HG02798 (cell line): ENCODE measurements around the gene HADHB.
"Not testable (repeated sequence)": the region's sequence is repeated elsewhere in the genome, so short reads cannot be mapped to it uniquely, and the experiment has no call there.

Experiments used
- ATAC-seq: cut with Tn5 transposase; IDR thresholded peaks from one replicate; pipeline ENCODE4 v1.9.1; 2021; ENCODE audit warnings: mild to moderate bottlenecking; ENCODE audit not compliant: unreplicated experiment, poor library complexity

The HADHB gene

DNA sequence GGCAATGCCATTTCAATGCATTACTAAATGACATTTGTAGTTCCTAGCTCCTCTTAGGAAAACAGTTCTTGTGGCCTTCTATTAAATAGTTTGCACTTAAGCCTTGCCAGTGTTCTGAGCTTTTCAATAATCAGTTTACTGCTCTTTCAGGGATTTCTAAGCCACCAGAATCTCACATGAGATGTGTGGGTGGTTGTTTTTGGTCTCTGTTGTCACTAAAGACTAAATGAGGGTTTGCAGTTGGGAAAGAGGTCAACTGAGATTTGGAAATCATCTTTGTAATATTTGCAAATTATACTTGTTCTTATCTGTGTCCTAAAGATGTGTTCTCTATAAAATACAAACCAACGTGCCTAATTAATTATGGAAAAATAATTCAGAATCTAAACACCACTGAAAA, 45.3 kb downstream of the HADHB start:
- no peak for ATAC-seq

DNA sequence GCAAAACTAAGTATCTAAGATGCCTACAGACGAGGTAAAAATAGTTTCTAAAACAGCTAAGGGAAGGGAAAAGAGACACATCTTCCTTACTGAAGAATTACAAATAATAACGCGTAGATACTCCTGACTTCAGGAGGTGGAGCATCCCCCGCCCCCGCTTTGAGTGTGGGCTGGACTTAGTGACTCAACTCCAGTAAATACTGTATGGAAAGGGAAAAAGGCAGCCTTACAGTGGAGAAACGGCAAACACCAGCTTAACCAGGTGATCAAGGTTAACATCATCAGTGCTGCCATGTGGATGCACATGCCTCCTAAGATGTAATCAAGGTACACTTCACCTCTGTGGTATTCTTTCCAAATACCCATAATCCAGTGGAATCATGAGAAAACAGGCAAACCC, 47.9 kb downstream of the HADHB start:
- ATAC-seq, result no peak

DNA sequence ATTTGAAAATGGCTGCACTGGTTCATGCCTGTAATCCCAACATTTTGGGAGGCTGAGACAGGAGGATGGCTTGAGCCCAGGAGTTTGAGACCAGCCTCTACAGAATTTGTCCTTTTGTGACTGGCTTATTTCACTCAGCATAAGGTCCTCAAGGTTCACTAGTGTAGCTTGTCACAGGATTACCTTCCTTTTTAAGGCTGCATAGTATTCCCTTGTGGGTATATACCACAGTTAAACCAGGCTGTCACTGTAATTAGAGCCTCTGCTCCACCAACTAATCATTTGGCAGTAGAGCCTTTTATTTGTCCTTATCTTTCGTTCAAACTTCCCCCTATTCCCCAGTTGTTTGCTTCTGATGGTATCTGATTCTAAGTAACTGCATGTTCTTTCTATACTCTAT, 50.8 kb downstream of the HADHB start:
- no peak for ATAC-seq

DNA sequence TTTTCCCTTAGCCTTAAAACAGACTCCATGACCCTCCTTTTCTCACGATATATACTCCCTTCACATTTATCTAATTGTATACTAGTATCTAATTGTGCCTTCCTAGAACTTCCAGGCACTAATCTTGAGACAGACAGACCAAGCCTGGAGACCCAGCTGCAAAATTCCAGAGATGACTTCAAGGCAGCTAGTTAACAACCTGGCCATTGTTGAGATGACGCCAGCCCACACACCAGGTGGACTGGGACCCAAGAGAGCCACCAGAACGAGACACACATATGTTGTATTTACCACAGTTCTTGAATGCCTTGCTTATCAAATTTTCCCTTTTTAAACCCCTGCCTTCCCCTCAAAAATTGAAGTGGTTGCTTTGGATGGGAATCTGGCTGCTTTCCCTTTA, 52.3 kb downstream of the HADHB start:
- ATAC-seq, result no peak

DNA sequence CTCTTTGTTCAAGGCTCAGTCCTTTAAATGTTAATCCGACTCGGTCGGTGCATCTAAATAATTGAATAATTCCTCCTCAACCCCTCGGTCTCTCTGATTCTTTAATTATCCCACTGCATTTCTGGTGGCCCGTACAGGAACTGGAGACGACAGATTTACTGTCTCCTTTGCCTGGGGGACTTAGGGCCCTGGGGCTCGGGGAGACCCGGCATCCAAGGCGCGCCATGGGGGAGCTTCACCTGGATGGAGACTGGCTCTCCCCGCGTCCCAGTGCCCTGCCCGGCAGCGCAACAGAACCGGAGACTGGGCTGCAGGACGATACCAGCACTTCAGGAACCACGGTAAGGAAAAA, 53.5 kb downstream of the HADHB start:
- no peak for ATAC-seq

DNA sequence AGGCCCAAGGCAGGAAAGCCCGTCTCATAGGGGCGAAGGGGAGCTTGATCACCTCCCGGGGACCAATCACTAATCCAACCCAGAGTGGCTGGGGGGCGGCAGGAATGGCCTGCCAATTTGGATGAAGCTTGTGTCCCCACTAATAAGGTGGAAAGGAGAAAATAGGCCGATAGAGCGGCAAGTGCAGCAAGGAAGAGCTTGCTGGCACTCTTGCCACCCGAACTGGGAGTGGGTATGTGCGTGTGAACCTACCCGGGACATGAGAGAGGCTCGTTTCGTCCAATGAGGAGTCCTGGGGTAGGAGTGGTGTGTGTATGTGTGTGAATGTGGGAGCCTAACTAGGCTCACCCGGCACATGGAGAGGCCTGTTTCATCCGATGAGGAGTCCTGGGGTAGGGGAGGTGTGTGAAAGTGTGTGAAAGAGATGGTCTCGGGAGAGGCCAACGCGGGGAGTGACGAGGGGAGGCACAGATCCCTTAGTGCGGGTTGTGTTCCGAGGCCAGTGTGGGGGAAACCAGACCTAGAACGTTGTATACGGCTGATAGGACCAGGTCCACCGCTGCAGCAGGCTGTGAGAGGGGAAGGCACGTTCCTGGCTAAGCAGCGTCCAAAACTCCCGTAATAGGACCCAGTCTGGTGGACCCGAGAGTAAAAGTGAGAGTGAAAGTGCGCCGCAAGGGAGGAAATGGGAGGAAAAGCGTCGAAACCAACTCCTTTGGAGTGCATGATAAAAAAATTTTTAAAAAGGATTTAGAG, 54.1 kb downstream of the HADHB start:
- ATAC-seq, result no peak

DNA sequence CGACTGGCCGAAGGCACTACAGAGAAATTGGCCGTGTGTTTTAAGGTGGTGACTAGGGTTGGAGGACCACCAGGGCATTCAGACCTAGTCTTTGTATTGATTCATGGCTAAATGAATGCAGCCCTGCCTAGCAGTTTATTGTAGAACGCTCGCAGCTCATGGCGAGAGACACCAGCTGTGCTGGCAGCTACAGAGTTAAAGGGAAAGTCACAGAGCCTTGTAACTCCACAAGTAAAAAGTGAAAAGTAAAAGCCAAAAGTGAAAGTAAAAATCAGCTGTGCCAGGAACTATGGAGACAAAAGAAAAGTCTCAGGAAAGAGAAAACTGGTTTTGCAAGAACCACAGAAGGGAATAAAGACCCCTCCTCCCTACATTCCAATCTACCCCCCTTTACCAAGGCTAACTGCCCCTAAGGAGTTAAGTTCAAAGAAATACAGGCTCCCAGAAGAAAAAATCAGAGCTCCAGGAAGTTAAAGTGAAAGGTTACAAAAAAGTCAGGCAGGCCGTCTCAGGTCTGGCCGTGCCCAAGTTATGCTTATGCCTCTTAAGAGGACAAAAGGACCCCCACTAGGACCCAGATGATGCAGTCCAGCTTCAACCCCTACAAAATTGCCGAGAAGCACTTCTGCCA, 54.8 kb downstream of the HADHB start:
- ATAC-seq, result no peak

DNA sequence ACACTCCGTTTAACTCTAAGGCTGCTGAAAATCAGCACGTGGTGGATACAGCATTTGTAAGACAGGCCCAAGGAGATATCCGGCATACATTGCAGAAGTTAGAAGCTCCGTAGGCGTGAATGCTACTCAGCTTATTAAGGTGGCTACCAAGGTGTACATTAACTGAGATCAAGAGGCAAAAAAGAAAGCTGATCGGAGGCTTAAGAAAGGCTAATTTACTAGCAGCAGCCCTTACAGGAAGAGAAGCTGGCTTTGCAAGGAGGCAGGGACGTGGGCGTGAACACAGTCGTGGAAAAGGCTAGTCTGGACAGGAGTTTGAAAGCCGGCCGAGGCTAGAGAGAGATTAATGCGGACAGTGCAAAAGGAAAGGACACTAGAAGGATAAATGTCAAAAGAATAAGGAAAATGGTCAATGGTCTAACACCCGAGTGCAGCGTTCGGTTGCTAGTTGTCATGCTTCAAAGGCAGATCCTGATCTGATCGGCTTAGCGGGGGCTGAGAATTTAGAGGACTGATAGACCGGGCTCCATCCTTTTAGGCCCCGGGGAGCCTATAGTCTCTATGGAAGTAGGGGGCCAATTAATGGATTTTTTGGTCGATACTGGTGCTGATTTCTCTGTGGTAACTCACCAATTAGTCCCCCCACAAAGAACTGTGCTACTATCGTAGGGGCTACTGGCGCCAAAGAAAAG, 55.6 kb downstream of the HADHB start:
- ATAC-seq, result no peak

DNA sequence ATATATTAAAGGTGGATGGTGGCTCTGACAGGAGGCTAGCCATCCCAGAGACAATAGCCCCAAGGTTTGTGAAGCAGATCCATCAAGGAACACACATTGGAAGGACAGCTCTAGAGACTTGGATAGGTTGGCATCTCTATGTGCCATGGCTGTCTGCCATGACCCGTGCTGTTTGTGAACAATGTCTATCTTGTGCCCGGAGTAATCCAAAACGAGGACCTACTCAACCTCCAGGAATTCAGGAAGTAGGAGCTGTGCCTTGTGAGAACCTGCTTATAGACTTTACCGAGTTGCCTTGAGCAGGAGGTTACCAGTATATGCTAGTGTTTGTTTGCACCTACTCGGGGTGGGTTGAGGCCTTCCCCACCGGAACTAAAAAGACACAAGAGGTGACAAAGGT, 58.1 kb downstream of the HADHB start:
- no peak for ATAC-seq

DNA sequence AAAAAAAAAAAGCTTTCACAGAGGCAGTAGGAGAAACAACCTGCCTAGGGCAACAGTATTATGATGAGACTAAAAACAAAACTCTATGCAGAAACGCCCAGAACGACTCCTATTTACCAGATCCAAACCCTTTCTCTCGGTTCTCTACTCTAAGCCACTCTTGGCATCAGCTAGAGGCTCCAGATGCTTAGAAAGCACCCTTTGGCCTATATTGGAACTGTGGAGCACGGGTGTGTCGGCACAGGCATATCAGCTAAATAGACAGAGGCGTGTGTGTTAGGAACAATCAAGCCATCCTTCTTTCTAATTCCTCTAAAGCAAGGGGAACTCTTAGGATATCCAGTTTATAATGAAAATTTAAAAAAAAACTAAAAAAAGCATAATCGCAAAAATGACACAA, 60.4 kb downstream of the HADHB start:
- not testable (repeated sequence) for ATAC-seq

DNA sequence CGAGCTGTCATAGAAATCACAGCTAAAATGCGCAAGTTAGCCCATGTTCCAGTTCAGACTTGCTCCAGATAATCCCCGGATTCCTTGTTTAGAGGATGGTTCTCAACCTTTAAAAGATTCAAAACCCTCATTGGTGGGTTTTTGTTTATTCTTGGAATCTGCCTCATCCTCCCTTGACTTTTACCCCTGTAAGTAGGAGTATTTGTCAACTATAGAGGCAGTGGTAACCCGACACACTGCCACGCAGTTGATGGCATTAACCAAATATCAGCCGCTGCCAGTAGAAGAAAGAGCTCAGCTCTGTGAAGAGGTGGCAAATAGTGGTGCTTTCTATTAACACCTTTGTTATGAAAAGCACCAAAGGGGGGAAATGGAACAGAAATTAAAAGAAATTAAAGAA, 60.8 kb downstream of the HADHB start:
- ATAC-seq, result no peak

DNA sequence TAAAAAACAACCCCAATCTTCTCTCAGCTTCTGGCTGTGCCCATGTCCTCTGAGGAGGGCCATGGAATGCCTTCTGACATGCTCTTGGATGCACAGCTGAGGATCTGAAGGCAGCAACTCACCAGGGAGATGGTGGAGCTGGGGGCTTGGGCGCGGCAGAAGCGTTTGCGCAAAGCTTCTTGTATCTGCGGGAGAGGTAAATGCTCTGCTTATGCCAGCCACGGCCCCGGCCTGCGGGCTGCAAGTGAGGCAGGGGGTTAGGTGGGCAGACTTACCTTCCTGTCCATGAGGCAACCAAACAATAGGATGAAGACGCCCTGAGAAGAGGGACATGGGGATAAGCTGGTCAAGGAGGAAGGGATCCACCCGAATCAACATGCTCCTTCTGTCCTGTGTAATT, 65.2 kb downstream of the HADHB start:
- no peak for ATAC-seq

DNA sequence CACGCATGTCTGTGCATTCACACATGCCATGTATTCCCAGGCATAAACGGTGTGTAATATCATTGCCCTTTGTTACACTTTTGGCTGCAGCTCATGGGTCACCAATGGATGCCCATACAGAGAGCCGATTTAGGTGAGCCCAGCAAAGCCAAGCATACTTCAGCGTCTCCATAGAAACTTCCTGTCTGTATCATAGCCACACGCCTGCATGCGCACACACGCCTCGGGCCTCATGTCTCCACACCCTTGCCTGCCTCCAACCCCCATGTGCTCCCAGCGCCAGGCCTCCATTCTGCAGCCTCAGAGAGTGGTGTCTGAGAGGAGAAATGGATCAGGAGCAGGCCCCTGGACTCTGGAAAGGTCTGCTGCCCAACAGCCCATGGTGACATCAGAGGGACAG, 67.7 kb downstream of the HADHB start:
- ATAC-seq, result no peak

DNA sequence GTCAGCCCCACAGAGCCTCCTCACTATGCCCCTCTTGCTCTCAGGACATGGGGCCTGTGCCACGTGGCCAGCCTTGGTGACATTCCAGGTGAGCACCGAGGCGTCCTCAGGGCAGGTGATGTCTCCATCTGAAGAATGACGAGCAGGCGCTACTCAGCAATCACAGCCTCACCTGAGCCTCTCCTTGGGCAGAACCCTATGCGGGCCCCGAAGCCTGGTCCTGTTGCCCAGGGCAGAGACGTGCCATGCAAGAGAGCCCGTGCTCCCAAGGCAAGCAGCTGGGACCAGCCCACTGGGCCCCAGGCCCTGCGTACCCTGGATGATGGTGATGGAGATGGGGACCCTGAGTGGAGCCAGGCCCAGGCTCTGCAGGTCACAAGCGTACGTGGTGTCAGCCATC, 68.7 kb downstream of the HADHB start:
- no peak for ATAC-seq

DNA sequence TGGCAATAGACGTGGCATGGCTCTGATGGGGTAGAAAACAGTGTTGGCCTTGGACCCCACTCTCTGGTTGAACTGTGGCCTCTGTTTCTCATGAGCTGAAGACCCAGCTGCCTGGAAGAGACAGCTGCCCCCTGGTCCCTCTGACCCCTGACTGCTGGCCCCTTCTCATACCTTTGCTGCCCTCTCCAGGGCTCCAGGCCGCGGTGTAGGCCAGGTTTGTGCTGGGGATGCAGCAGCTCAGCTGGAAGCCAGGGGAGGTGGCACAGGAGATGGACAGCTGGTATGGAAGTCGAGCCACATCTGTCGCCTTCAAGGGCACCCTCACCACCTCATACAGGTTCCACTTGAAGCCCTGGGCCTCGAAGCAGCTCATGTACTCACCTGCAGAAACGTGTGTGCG, 69.5 kb downstream of the HADHB start:
- ATAC-seq, result no peak

DNA sequence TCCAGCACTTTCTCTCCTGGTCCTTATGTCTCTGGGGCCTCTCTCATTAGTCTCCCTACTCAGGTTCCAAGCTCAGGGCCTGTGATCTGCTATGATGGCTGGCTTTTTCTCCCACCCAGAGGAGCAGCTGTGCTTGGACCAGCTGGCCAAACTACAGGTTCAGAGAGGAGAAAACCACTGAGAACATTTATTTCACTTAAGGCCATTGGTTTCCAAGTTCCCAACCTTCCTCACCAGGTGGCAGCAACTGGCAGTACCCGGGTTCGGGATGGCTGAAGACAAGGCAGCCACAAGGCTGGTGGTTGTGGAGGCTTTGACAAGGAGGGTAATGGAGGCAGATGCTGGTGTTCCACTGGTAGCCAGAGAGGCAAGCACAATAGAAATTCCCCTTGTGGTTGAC, 71.3 kb downstream of the HADHB start:
- no peak for ATAC-seq

DNA sequence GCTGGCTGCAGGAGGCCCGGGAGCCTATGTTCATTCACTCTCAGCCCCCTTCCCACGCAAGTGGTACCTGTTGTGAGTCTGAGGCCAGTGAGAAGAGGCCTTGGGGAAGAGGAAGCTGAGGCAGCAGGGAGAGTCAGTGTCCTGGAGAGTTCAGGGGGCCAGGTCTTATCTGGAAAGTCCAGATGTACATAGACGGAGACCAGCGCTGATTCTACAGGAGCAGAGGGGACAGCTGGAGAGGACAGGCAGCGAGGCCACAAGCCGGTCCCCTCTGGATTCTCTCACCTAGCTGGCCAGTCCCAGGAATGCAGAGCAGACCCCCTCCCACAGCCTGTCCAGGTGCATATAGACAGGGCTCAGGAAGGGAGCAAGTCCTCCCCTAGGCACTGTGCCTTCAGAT, 72.1 kb downstream of the HADHB start:
- ATAC-seq, result no peak

DNA sequence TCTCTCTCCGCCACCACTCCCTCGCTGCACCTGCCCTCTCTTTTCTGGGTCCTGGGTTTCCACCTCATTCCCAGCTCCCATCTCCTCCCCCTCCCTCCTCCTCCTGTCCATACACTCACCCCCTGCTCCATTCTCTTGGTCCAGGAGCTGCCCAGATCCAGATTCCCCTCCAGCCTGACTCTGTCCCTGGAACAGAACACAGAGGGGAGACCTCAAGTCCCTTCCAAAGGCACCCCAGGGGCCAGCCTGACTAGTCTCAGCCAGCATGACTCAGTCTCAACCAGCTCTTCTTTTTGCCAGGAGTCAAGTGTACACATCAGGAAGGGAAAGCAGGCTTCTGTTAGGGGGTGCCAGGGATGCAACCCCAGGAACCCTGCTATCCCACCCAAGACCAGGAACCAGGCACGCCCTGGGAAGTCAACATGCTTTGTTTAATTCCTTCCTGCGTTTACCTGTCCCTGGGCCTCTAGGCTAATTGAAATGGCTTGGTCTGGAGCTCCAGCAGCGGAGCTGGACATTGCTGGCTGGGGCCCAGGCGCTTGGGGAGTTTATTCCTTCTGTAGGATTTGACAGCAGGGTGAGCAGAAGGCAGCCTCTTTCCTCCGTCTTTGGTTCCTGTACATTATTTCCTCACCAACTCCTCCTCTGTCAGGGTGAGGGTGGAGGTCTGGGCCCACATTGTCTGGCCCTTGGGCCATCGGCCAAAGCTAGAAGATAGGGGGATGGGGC, 72.8 kb downstream of the HADHB start:
- no peak for ATAC-seq

DNA sequence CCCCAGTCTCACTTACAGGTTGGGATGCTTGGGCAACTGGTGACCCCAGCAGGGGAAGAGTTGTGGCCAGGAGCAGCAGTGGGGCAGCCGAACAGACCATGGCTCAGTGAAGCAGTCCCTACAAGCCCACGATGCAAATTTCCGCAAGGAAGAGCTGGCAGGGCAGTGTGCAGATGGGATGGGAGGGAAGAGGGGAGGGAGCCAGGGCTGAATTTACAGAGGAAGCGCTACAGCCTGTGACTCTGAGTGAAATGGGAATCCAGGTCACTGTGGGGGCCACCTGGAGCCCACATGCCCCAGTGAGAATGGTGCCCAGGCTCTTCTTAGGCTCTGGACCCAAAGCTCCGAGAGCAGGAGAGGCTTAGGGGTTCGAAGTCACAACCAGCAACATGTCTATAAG, 74.2 kb downstream of the HADHB start:
- no peak for ATAC-seq

DNA sequence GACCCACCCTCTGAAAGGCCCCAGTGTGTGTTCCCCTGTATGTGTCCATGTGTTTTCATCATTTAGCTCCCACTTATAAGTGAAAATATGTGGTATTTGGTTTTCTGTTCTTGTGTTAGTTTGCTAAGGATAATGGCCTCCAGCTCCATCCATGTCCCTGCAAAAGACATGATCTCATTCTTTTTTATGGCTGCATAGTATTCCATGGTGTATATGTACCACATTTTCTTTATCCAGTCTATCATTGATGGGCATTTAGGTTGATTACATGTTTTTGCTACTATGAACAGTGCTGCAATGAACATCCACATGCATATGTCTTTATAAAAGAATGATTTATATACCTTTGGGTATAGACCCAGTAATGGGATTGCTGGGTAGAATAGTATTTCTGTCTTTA, 79.7 kb downstream of the HADHB start:
- ATAC-seq, result not testable (repeated sequence)

DNA sequence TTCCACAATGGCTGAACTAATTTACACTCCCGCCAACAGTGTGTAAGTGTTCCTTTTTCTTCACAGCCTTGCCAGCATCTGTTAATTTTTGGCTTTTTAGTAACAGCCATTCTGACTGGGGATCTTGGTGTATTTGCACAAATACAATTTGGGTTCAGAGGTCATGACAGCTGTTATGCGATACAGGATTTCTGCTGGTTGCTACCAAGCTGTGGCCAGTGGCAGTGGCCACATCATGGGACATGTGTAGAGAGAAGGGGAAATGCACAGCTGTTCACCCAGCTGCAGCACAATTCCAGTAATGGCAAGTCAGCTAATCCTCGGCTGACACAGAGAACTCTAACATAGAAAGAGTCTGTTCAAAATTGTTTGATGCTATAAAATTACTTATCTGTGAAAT, 80.2 kb downstream of the HADHB start:
- ATAC-seq, result no peak
